ENCODE data around the gene ELOA. TPM values are rescaled to one million over a fixed set of nuclear protein-coding genes. Genes with fewer than 3 reads are reported as not detected.

The ELOA gene
- total and polyA plus RNA-seq, 2 of the 13 experiments (the other 11 are each of a cell fraction or from before 2014, with no cell fraction given), result 14.2 to 28.5 TPM

DNA sequence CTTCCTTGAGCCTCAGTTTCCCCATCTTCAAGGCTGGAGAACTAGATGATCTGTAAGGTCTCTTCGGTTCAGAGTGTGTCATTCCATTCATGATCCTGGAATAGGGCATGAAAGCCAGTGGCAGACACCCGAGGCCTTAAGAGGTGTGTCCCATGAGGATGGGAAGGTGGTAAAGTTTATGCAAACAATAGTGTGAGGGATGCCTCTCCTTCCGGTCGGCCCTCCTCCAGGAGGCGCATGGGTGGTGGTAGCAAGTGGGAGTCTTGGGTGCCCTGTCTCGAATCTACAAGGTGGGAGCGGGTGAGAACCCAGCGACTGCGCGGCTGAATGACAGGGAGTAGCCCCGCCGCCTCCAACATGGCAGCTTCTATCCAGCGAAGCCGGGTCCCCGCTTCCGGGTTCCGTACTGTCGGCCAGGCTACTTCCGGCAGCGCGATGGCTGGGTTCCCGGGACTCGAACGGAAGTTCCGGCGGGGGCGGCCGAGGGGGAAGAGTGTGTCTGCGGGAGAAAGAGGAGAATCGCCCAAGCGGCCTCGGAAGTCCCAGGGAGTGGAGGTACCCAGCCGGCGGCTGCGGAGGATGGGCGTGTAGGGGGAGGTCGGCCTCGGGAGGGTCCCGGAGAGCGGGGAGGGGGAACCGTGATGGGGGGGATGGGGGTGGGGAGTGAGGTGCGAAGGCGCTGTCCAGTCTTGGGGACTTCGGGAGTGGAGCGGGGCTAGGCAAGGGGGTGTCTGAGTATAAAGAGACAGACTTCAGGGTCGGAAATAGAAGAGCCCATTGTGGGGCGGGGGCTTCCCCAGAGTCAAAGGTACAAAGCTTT is 47.6 kb downstream of the ELOA start, which contains the start of gene LYPLA2 (continued):
- TF ChIP-seq ZNF552 (CRISPR knock-in tag; IDR thresholded peaks at IDR 0.05; ENCODE audit: borderline replicate concordance), result peak; percentile 69; the same call in 1 of the 2 replicates
- peak; percentile 79; the same call in 1 of the 2 replicates for TF ChIP-seq ELF4 (CRISPR knock-in tag; IDR thresholded peaks at IDR 0.05; ENCODE audit: borderline replicate concordance)
- TF ChIP-seq, protein P1, sequence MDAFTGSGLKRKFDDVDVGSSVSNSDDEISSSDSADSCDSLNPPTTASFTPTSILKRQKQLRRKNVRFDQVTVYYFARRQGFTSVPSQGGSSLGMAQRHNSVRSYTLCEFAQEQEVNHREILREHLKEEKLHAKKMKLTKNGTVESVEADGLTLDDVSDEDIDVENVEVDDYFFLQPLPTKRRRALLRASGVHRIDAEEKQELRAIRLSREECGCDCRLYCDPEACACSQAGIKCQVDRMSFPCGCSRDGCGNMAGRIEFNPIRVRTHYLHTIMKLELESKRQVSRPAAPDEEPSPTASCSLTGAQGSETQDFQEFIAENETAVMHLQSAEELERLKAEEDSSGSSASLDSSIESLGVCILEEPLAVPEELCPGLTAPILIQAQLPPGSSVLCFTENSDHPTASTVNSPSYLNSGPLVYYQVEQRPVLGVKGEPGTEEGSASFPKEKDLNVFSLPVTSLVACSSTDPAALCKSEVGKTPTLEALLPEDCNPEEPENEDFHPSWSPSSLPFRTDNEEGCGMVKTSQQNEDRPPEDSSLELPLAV (CRISPR knock-in tag; conservative IDR thresholded peaks at IDR 0.05; ENCODE audit: low read depth), result no peak
- no peak for TF ChIP-seq NFATC3 (CRISPR knock-in tag; IDR thresholded peaks at IDR 0.05)
- TF ChIP-seq, protein P2, sequence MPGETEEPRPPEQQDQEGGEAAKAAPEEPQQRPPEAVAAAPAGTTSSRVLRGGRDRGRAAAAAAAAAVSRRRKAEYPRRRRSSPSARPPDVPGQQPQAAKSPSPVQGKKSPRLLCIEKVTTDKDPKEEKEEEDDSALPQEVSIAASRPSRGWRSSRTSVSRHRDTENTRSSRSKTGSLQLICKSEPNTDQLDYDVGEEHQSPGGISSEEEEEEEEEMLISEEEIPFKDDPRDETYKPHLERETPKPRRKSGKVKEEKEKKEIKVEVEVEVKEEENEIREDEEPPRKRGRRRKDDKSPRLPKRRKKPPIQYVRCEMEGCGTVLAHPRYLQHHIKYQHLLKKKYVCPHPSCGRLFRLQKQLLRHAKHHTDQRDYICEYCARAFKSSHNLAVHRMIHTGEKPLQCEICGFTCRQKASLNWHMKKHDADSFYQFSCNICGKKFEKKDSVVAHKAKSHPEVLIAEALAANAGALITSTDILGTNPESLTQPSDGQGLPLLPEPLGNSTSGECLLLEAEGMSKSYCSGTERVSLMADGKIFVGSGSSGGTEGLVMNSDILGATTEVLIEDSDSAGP (CRISPR knock-in tag; IDR thresholded peaks at IDR 0.05; ENCODE audit: borderline replicate concordance), result peak; percentile 84
- peak; percentile 86 for TF ChIP-seq HDAC1 (CRISPR knock-in tag; IDR thresholded peaks at IDR 0.05)
- peak; percentile 63 for TF ChIP-seq GATAD2A (CRISPR knock-in tag; IDR thresholded peaks at IDR 0.05)
- peak; percentile 14; the same call in 1 of the 2 replicates for TF ChIP-seq ISL2 (CRISPR knock-in tag; IDR thresholded peaks at IDR 0.05)
- no peak for TF ChIP-seq PCBP2 (optimal IDR thresholded peaks at IDR 0.05; ENCODE audit: low read depth, low read length, poor library complexity, severe bottlenecking)
- TF ChIP-seq ZNF605 (CRISPR knock-in tag; IDR thresholded peaks at IDR 0.05), result 0 out of 2 replicates have a peak, but pooled peaks have one; percentile 14
- no peak for TF ChIP-seq PAWR (CRISPR knock-in tag; IDR thresholded peaks at IDR 0.05; ENCODE audit: borderline replicate concordance)
- TF ChIP-seq ZNF256 (CRISPR knock-in tag; conservative IDR thresholded peaks at IDR 0.05), result no peak
- TF ChIP-seq, protein P3, sequence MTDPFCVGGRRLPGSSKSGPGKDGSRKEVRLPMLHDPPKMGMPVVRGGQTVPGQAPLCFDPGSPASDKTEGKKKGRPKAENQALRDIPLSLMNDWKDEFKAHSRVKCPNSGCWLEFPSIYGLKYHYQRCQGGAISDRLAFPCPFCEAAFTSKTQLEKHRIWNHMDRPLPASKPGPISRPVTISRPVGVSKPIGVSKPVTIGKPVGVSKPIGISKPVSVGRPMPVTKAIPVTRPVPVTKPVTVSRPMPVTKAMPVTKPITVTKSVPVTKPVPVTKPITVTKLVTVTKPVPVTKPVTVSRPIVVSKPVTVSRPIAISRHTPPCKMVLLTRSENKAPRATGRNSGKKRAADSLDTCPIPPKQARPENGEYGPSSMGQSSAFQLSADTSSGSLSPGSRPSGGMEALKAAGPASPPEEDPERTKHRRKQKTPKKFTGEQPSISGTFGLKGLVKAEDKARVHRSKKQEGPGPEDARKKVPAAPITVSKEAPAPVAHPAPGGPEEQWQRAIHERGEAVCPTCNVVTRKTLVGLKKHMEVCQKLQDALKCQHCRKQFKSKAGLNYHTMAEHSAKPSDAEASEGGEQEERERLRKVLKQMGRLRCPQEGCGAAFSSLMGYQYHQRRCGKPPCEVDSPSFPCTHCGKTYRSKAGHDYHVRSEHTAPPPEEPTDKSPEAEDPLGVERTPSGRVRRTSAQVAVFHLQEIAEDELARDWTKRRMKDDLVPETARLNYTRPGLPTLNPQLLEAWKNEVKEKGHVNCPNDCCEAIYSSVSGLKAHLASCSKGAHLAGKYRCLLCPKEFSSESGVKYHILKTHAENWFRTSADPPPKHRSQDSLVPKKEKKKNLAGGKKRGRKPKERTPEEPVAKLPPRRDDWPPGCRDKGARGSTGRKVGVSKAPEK (CRISPR knock-in tag; IDR thresholded peaks at IDR 0.05; ENCODE audit: borderline replicate concordance), result no peak
- TF ChIP-seq DR1 (CRISPR knock-in tag; IDR thresholded peaks at IDR 0.05), result 0 out of 2 replicates have a peak, but pooled peaks have one; percentile 23
- TF ChIP-seq ZNF501 (CRISPR knock-in tag; IDR thresholded peaks at IDR 0.05), result peak; percentile 7; the same call in 1 of the 2 replicates
- no peak for TF ChIP-seq NR2F2 (IDR thresholded peaks at IDR 0.05; ENCODE audit: borderline replicate concordance, low read depth)
- no peak for TF ChIP-seq NFYB (CRISPR knock-in tag; IDR thresholded peaks at IDR 0.05)
- TF ChIP-seq HHEX (CRISPR knock-in tag; IDR thresholded peaks at IDR 0.05), result no peak
- TF ChIP-seq, protein P4, sequence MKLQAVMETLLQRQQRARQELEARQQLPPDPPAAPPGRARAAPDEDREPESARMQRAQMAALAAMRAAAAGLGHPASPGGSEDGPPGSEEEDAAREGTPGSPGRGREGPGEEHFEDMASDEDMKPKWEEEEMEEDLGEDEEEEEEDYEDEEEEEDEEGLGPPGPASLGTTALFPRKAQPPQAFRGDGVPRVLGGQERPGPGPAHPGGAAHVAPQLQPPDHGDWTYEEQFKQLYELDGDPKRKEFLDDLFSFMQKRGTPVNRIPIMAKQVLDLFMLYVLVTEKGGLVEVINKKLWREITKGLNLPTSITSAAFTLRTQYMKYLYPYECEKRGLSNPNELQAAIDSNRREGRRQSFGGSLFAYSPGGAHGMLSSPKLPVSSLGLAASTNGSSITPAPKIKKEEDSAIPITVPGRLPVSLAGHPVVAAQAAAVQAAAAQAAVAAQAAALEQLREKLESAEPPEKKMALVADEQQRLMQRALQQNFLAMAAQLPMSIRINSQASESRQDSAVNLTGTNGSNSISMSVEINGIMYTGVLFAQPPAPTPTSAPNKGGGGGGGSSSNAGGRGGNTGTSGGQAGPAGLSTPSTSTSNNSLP (IDR thresholded peaks at IDR 0.05; ENCODE audit: low read depth, low read length), result no peak
- peak; percentile 41 for TF ChIP-seq RBM39 (IDR thresholded peaks at IDR 0.05; ENCODE audit: low read depth, low read length, poor library complexity, severe bottlenecking)
